ENCODE results near the gene MIX23. TPM values are rescaled to one million over a fixed set of nuclear protein-coding genes. Genes with fewer than 3 reads are reported as not detected.

Gene MIX23
- total RNA-seq, 1 donor from 2014 or later: 104 TPM

DNA sequence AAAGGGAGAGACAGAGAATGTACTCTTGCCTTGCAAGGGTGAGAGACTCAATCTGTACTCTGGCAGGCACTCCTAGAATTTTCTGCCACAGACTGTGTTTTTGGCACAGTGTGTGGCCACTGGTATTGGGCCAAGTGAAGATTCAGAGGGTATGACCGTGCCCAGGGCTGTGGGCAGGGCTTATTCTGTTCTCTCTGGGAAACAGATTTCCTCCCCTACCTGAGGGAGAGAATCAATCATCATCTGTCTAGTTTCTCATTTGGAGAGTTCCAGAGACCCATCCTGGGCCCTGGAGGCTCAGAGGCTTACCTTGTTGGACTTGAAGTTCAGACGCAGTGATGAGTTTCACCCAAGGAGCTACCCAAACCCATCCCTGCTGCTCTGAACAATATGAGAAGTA, 29.8 kb downstream of the MIX23 start:
- TF ChIP-seq EZH2 (IDR thresholded peaks at IDR 0.05): no peak
- TF ChIP-seq, protein P1, sequence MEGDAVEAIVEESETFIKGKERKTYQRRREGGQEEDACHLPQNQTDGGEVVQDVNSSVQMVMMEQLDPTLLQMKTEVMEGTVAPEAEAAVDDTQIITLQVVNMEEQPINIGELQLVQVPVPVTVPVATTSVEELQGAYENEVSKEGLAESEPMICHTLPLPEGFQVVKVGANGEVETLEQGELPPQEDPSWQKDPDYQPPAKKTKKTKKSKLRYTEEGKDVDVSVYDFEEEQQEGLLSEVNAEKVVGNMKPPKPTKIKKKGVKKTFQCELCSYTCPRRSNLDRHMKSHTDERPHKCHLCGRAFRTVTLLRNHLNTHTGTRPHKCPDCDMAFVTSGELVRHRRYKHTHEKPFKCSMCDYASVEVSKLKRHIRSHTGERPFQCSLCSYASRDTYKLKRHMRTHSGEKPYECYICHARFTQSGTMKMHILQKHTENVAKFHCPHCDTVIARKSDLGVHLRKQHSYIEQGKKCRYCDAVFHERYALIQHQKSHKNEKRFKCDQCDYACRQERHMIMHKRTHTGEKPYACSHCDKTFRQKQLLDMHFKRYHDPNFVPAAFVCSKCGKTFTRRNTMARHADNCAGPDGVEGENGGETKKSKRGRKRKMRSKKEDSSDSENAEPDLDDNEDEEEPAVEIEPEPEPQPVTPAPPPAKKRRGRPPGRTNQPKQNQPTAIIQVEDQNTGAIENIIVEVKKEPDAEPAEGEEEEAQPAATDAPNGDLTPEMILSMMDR (IDR thresholded peaks at IDR 0.05): no peak
- Histone ChIP-seq H3K9me3 (ENCODE audit: low read depth) (no peaks in the 10 kb centered on the region), H3K4me1 (no peaks in the 10 kb centered on the region), H3K4me3 (no peak overlapping the region), H3K27me3 (no peaks in the 10 kb centered on the region), H3F3A (ENCODE audit: low read depth) (no peaks in the 10 kb centered on the region), H3K4me2 (no peak overlapping the region), H4K20me1 (ENCODE audit: low read depth) (no peaks in the 10 kb centered on the region), H3K79me2 (ENCODE audit: low read depth) (no peaks in the 10 kb centered on the region), H3K36me3 (no peaks in the 10 kb centered on the region), H3K27ac (no peak overlapping the region), H2AFZ (replicated peaks) (no peak overlapping the region), H3K9ac (no peak overlapping the region)
- no peak for DNase-seq (ENCODE audit: low spot score)
- Mint-ChIP-seq H3K27me3 (ENCODE audit: insufficient read depth, low read depth) (no peaks in the 10 kb centered on the region), H3K36me3 (no peaks in the 10 kb centered on the region), H3K9me3 (no peaks in the 10 kb centered on the region), H3K4me3 (no peak overlapping the region), H3K27ac (no peak overlapping the region), H3K4me1 (no peaks in the 10 kb centered on the region)

DNA sequence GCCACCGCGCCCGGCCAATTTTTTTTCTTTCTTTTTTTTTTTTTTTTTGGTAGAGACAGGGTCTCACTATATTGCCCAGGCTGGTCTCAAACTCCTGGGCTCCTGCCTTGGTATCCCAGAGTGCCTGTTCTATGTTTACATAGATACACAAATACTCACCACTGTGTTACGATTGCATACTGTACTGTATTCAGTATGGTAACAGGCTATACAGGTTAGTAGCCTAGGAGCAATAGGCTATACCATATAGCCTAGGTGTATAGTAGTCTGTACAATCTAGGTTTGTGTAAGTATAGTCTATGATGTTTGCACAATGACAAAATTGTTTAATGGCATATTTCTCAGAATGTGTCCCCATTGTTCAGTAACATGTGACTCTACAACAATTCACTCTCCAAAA, 31.4 kb downstream of the MIX23 start:
- no peaks in the 10 kb centered on the region for H3K27me3 Mint-ChIP-seq (ENCODE audit: insufficient read depth, low read depth)
- H3K4me1 Mint-ChIP-seq: no peaks in the 10 kb centered on the region
- no peak for TF ChIP-seq EZH2phosphoT487 (IDR thresholded peaks at IDR 0.05)
- TF ChIP-seq, protein P1 (IDR thresholded peaks at IDR 0.05): no peak
- TF ChIP-seq EZH2 (IDR thresholded peaks at IDR 0.05): no peak
- no peaks in the 10 kb centered on the region for H3K9me3 Mint-ChIP-seq
- H3F3A ChIP-seq (ENCODE audit: low read depth): no peaks in the 10 kb centered on the region
- H3K27me3 ChIP-seq: no peaks in the 10 kb centered on the region
- DNase-seq (ENCODE audit: low spot score): no peak
- H3K27ac ChIP-seq: no peak overlapping the region
- no peaks in the 10 kb centered on the region for H3K36me3 ChIP-seq
- H3K4me1 ChIP-seq: no peaks in the 10 kb centered on the region
- no peak overlapping the region for H3K4me2 ChIP-seq
- no peak overlapping the region for H3K4me3 ChIP-seq
- no peaks in the 10 kb centered on the region for H4K20me1 ChIP-seq (ENCODE audit: low read depth)
- no peaks in the 10 kb centered on the region for H3K36me3 Mint-ChIP-seq
- no peak overlapping the region for H2AFZ ChIP-seq (replicated peaks)
- no peak overlapping the region for H3K9ac ChIP-seq
- H3K4me3 Mint-ChIP-seq: no peak overlapping the region
- H3K79me2 ChIP-seq (ENCODE audit: low read depth): no peaks in the 10 kb centered on the region
- no peak overlapping the region for H3K27ac Mint-ChIP-seq
- no peaks in the 10 kb centered on the region for H3K9me3 ChIP-seq (ENCODE audit: low read depth)

DNA sequence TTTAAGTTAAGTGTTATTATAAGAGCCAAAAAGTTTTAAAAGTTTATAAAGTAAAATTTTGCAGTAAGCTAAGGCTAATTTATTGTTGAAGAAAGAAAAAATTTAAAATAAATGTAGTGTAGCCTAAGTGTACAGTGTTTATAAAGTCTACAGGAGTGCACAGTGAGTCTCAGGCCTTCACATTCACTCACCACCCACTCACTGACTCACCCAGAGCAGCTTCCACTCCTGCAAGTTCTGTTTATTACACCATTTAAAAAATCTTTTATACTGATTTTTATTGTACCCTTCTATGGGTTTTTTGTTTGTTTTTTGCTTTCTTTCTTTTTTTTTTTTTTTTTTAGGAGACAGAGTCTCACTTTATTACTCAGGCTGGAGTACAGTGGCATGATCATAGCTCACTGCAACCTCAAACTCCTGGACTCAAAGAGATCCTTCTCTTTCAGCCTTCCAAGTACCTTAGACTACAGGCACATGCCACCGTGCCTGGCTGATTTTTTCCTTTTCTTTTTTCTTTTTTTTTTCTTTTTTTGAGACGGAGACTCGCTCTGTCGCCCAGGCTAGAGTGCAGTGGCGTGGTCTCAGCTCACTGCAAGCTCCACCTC, 32.1 kb downstream of the MIX23 start:
- H3K36me3 Mint-ChIP-seq: no peaks in the 10 kb centered on the region
- H3K27ac Mint-ChIP-seq: no peak overlapping the region
- H3K4me3 Mint-ChIP-seq: no peak overlapping the region
- H3F3A ChIP-seq (ENCODE audit: low read depth): no peaks in the 10 kb centered on the region
- H3K4me3 ChIP-seq: no peak overlapping the region
- no peak overlapping the region for H3K9ac ChIP-seq
- no peaks in the 10 kb centered on the region for H3K36me3 ChIP-seq
- no peak overlapping the region for H2AFZ ChIP-seq (replicated peaks)
- H3K27me3 Mint-ChIP-seq (ENCODE audit: insufficient read depth, low read depth): no peaks in the 10 kb centered on the region
- H3K9me3 Mint-ChIP-seq: no peaks in the 10 kb centered on the region
- H3K79me2 ChIP-seq (ENCODE audit: low read depth): no peaks in the 10 kb centered on the region
- H3K27me3 ChIP-seq: no peaks in the 10 kb centered on the region
- no peaks in the 10 kb centered on the region for H3K4me1 ChIP-seq
- no peak for TF ChIP-seq EZH2 (IDR thresholded peaks at IDR 0.05)
- TF ChIP-seq, protein P1 (IDR thresholded peaks at IDR 0.05): no peak
- TF ChIP-seq EZH2phosphoT487 (IDR thresholded peaks at IDR 0.05): no peak
- no peak overlapping the region for H3K4me2 ChIP-seq
- no peak for DNase-seq (ENCODE audit: low spot score)
- no peak overlapping the region for H3K27ac ChIP-seq
- H4K20me1 ChIP-seq (ENCODE audit: low read depth): no peaks in the 10 kb centered on the region
- H3K9me3 ChIP-seq (ENCODE audit: low read depth): no peaks in the 10 kb centered on the region
- no peaks in the 10 kb centered on the region for H3K4me1 Mint-ChIP-seq
